NCI-H2196 treated with DMSO at 0.1 percent for 48 hours (cell line): ENCODE measurements around the gene ERICH4.
"Not testable (repeated sequence)": the region's sequence is repeated elsewhere in the genome, so short reads cannot be mapped to it uniquely, and the experiment has no call there.

Experiments used
- DNase-seq: peaks from one replicate; lab custom pipeline; 2025; ENCODE audit not compliant: unreplicated experiment; lab: John Stamatoyannopoulos, UW

ERICH4 gene

GRCh38 chr19:41476583-41476982, 33.6 kb downstream of the ERICH4 start:
- DNase-seq: no peak

- no peak for DNase-seq
Observed at GRCh38 chr19:41478171-41478570, 35.2 kb downstream of the ERICH4 start.

DNA sequence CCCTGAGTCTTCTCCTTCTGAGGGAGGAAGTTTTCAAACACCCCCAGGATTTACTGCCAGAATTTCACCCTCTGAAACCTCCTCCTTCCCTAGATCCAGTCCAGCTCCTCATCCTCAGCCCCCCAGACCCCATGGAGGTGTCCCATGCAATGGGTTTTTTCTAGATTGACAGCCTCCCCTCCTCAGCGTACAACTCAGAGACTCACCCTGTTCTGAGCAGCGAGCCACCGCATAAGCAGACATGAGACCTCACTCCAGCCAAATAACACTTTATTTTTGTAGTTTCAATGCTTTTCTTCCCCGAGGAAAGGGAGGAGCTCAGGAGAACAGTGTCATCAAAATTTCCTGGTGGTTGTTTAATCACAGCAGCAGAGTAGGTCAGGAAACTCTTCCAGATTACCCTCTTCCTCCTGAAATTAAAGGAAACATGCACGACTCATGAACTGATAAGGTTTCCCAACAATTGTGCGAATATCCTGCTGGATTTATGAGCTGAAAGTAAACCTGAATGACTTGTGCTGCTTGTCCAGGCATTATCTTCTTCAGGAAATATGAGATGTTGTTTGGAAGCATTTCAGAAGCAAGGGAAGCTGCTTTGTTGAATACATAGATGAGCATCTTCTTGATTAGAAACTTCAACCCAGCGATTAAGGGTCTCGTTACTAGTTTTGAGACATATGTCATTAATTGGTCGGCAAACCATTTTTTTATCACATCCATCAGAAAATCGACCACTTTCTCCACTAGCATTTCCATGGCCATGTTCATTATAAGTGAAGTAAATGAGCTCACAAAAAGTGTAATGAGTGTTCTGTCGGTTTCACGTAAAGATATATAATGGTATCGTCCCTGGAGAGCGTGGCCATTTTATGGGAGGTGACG, 36.2 kb downstream of the ERICH4 start:
- no peak for DNase-seq

DNA sequence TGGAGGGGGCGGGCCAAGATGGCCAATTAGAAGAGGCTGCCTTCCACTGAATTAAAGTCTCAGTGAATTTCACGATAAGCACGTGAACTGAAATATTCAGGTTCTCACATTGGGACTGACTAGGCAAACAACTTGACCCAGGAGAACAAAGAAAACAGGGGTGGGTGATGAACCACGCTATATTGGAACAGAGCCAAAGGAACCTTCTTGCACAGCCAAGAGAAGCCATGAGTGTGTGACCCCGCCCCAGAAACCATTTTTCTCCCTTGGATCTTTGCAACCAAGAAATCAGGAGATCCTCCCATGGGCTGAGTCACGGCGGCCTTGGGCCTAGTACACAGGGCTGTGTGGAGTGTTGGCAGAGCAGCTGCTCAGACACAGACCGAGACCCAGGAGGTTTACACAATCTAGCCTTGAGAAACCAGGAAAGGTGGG, 36.8 kb downstream of the ERICH4 start:
- no peak for DNase-seq

DNA sequence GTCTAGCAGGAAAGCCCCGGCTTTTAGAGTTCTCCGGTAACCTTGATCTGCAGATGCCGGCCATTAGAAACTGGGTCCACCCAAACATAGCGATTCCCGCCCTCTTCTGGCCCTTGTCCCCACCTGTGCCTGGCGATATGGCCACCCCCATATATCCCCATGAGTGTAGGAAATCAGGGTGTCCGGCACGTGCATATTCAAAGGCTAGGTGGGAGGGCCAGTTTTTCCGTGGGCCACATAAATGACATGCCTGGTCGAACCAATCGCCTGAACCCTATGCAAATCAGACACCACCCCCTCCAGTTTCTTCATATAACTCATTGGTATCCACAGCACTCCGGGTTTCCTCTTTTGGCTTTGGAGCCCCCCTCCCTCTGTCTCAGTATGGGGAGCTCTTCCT, 37.4 kb downstream of the ERICH4 start:
- DNase-seq: no peak

- no peak for DNase-seq
Observed at GRCh38 chr19:41484822-41485221, 41.9 kb downstream of the ERICH4 start.

- DNase-seq: not testable (repeated sequence)
Observed at GRCh38 chr19:41486953-41487352, 44.0 kb downstream of the ERICH4 start.

DNA sequence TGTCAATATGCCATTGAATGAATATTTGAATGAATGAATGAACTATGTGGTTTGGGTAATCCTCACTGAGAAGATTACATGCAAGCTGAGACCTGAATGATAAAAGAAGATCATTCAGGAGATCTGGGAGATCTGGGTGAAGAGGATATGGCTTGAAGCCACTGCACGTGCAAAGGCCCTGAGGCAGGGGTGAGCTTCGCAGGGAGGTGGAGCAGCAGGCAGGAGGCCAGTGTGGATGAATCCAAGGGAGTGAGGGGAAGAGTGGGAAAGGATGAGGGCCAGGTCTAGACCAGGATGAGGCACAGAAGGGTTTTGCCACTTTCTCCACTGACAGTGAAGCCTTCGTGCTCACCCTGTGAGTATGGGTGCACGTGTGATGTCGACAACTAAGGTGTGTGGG, 49.9 kb downstream of the ERICH4 start:
- no peak for DNase-seq
